Endothelial cell of umbilical vein (primary cell): ENCODE measurements around the gene TMEM120B. TPM values are rescaled to one million over a fixed set of nuclear protein-coding genes. Genes with fewer than 3 reads are reported as not detected.

Experiments
- BruUV-seq: library from RNA; stranded (reverse); fragments of 400-500 nt; replicated peaks from 2 replicates; lab custom pipeline; 2021; lab: Mats Ljungman, UMichigan
- CTCF ChIA-PET: fragments of 300-600, 350-600 bp; sonication (Branson Sonifier 250); formaldehyde crosslinking; loops from one replicate; lab custom pipeline; 2021; ENCODE audit warnings: antibody characterized with exemption, inconsistent platforms; lab: Charles Lee
- POLR2A ChIA-PET: fragments of 300-600, 350-600 bp; sonication (Branson Sonifier 250); formaldehyde crosslinking; loops from one replicate; lab custom pipeline; 2021; ENCODE audit warnings: antibody characterized with exemption, inconsistent platforms; lab: Charles Lee
- DNase-seq: peaks from one replicate; pipeline ENCODE4 v3.0.0-alpha.2; 2011; ENCODE audit warnings: low read depth, low spot score
- FAIRE-seq: peaks from 2 replicates; lab custom pipeline; 2011; peaks lifted over from hg19 to GRCh38; lab: Jason Lieb, UNC
- H2AFZ ChIP-seq: 2 replicates; pipeline ENCODE4 v1.6.0; 2012; ENCODE audit warnings: low read depth, low read length, control low read depth, inconsistent platforms
- H3K27ac ChIP-seq: 2 replicates; pipeline ENCODE4 v1.5.1; 2011; ENCODE audit warnings: low read depth, mild to moderate bottlenecking, control low read depth, low read length, moderate library complexity; ENCODE audit not compliant: insufficient read depth
- H3K27me3 ChIP-seq, 2 experiments: 2 replicates each; pipeline versions ENCODE4 v1.6.0 to v1.6.1; 2011; ENCODE audit warnings: low read length in 2 of 2, mixed read lengths in 1 of 2; ENCODE audit not compliant: control insufficient read depth in 2 of 2, insufficient read depth in 2 of 2
- H3K36me3 ChIP-seq, 2 experiments: 2 replicates in 1 of 2; 3 replicates in 1 of 2; pipeline ENCODE4 v1.5.1; 2011; ENCODE audit warnings: low read length in 2 of 2, mild to moderate bottlenecking in 1 of 2, moderate library complexity in 1 of 2; ENCODE audit not compliant: control insufficient read depth in 2 of 2, insufficient read depth in 2 of 2; ENCODE audit errors: extremely low read depth in 1 of 2
- H3K4me1 ChIP-seq: 3 replicates; pipeline ENCODE4 v1.5.1; 2011; ENCODE audit warnings: mild to moderate bottlenecking, low read length; ENCODE audit not compliant: control insufficient read depth, insufficient read depth; ENCODE audit errors: extremely low read depth
- H3K4me2 ChIP-seq: 2 replicates; pipeline ENCODE4 v1.6.1; 2011; ENCODE audit warnings: low read length, control low read depth, mixed read lengths; ENCODE audit not compliant: insufficient read depth
- H3K4me3 ChIP-seq, 3 experiments: fragments of 200-600 bp in 1 of 3; sonication (generic), shearing (Covaris generic) in 1 of 3; replicated peaks in 1 of 3; 2 replicates each; pipeline ENCODE4 v1.5.1; 2011 to 2016; ENCODE audit warnings: control low read depth in 3 of 3, low read length in 3 of 3, mild to moderate bottlenecking in 2 of 3, inconsistent platforms in 1 of 3, low read depth in 1 of 3, moderate library complexity in 1 of 3; ENCODE audit not compliant: insufficient read depth in 1 of 3
- H3K79me2 ChIP-seq: 2 replicates; pipeline ENCODE4 v1.6.0; 2012; ENCODE audit warnings: low read length, inconsistent platforms; ENCODE audit not compliant: control insufficient read depth, insufficient read depth
- H3K9ac ChIP-seq: replicated peaks from 2 replicates; pipeline ENCODE3; 2011; ENCODE audit warnings: low read length, control low read depth; ENCODE audit not compliant: insufficient read depth; ENCODE audit errors: extremely low read depth
- H3K9me1 ChIP-seq: replicated peaks from 3 replicates; pipeline ENCODE4 v1.6.0; 2011; ENCODE audit warnings: mild to moderate bottlenecking, low read length; ENCODE audit not compliant: control insufficient read depth, insufficient read depth; ENCODE audit errors: extremely low read depth
- H3K9me3 ChIP-seq: replicated peaks from 2 replicates; pipeline ENCODE4 v1.5.1; 2012; ENCODE audit warnings: low read length, inconsistent platforms; ENCODE audit not compliant: control insufficient read depth, insufficient read depth
- H4K20me1 ChIP-seq: replicated peaks from 2 replicates; pipeline ENCODE3; 2011; ENCODE audit warnings: mild to moderate bottlenecking, low read length; ENCODE audit not compliant: control insufficient read depth, insufficient read depth; ENCODE audit errors: extremely low read depth
- CTCF ChIP-seq, 2 donors: IDR thresholded peaks; 1 replicate in 1 of 2; 2 replicates in 1 of 2; pipeline ENCODE4 v1.5.1; 2011; ENCODE audit warnings: low read length in 2 of 2, mild to moderate bottlenecking in 2 of 2, moderate library complexity in 2 of 2, control low read depth in 1 of 2, inconsistent platforms in 1 of 2, low read depth in 1 of 2; ENCODE audit not compliant: insufficient read depth in 1 of 2; ENCODE audit errors: extremely low read depth in 1 of 2
- JUN ChIP-seq: IDR thresholded peaks from 2 replicates; pipeline ENCODE4 v1.6.1; 2011; ENCODE audit warnings: borderline replicate concordance, low read depth; ENCODE audit not compliant: insufficient read length, insufficient read depth
- MAX ChIP-seq: IDR thresholded peaks from 2 replicates; pipeline ENCODE4 v1.6.1; 2011; ENCODE audit not compliant: insufficient read depth, insufficient read length
- MYC ChIP-seq: IDR thresholded peaks from one replicate; pipeline ENCODE4 v1.6.1; 2011; ENCODE audit warnings: mild to moderate bottlenecking, low read depth, low read length
- POLR2A ChIP-seq: IDR thresholded peaks from 2 replicates; pipeline ENCODE4 v1.6.1; 2012; ENCODE audit warnings: low read depth, mild to moderate bottlenecking, control low read depth, low read length
- POLR2AphosphoS5 ChIP-seq: IDR thresholded peaks from 2 replicates; pipeline ENCODE4 v1.6.1; 2012; ENCODE audit warnings: low read depth, mild to moderate bottlenecking, control low read depth, low read length, moderate library complexity; ENCODE audit not compliant: insufficient read depth
- dilution Hi-C: fragments of 300-500 bp; cut with MboI; formaldehyde crosslinking; loops from one replicate; pipeline ENCODE4 v1.15.0; 2019; ENCODE audit warnings: low sequenced_read_pairs; ENCODE audit not compliant: extremely low pct_ligation_motif_present
- intact Hi-C: fragments of 100-400 bp; cut with micrococcal nuclease; formaldehyde crosslinking; loops from one replicate; pipeline ENCODE4 v1.10.0; 2022
- polyA plus RNA-seq, 4 experiments: library from polyadenylated mRNA; depleted of rRNA in 3 of 4; stranded (reverse) in 3 of 4; unstranded in 1 of 4; fragments of >200 nt; gene quantifications; 2 replicates each; pipeline versions ENCODE4 v1.2.1 to v1.2.3, GENCODE V29; 2011 to 2012; ENCODE audit warnings: missing spikeins in 1 of 4
- total RNA-seq: library from RNA; stranded (reverse); gene quantifications from 2 replicates; pipeline ENCODE4 v1.2.3, GENCODE V29; 2021

The TMEM120B gene
- total and polyA plus RNA-seq, 2 donors (not counting 3 experiments of a cell fraction or from before 2014, with no cell fraction given) = 10.4 to 12.8 TPM

- intact Hi-C loops (no loop called here), dilution Hi-C loops (no loop called here)
- H3K9me1 ChIP-seq = no peaks in the 10 kb centered on the region
- H3K4me1 ChIP-seq = no peaks in the 10 kb centered on the region
- H3K9me3 ChIP-seq = no peaks in the 10 kb centered on the region
- ChIA-PET POLR2A (interaction anchor here (0.5 kb wide), 1 partner anchor 122 kb away, joined by 9 read pairs; no protein-coding TSS in a partner anchor), CTCF (interaction anchor here (0.7 to 5.4 kb wide), 4 partner anchors 73 to 149 kb away, joined by 3 to 33 read pairs (median 6); partner anchors contain the start of gene RHOF)
- no peaks in the 10 kb centered on the region for H3K36me3 ChIP-seq
- no peak overlapping the region for H2AFZ ChIP-seq
- BruUV-seq = no TSS peak
- FAIRE-seq (no peak), DNase-seq (no peak)
- no peak for TF ChIP-seq CTCF (IDR thresholded peaks at IDR 0.05; ENCODE audit: extremely low read depth in 1 of 2, insufficient read depth in 1 of 2, low read depth in 1 of 2, low read length in 2 of 2)
- no peak for TF ChIP-seq POLR2A
- no peak for TF ChIP-seq JUN
- no peak for TF ChIP-seq MYC
- TF ChIP-seq POLR2AphosphoS5 = no peak
- no peak for TF ChIP-seq MAX
- H3K4me3 ChIP-seq = no peak overlapping the region
- no peak overlapping the region for H3K4me2 ChIP-seq
- H3K27ac ChIP-seq = no peak overlapping the region
- H3K9ac ChIP-seq = no peak overlapping the region
- H4K20me1 ChIP-seq = no peaks in the 10 kb centered on the region
- peaks cover 2 to 5% of the 10 kb centered on the region in 2 experiments for H3K27me3 ChIP-seq
- no peaks in the 10 kb centered on the region for H3K79me2 ChIP-seq
Observed at GRCh38 chr12:121701667-121702277, 10.8 kb upstream of the TMEM120B start.
